HG03196 (cell line): ENCODE data around the gene HBG1.

Experiments
- ATAC-seq: cut with Tn5 transposase; IDR thresholded peaks from one replicate; pipeline ENCODE4 v1.9.1; 2021; ENCODE audit not compliant: unreplicated experiment

Gene HBG1

DNA sequence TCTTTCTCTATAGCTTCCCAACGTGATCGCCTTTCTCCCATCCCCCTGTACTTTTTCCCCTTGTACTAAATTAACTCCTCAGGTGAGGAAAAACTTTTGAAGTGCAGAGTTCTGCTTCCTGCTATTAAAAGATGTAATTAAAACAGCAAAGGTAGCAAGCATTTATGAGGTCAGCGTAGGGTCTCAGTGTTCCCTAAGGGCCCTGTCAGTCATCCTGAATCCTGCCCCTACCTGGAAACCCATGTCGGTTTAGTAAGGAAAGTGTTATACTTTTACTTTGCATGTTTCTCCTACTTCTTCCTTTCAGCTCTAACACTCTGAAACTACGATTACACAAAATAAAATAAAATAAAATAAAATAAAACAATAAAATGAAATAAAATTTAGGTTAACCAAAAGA is 21.5 kb downstream of the HBG1 start:
- ATAC-seq: no peak

DNA sequence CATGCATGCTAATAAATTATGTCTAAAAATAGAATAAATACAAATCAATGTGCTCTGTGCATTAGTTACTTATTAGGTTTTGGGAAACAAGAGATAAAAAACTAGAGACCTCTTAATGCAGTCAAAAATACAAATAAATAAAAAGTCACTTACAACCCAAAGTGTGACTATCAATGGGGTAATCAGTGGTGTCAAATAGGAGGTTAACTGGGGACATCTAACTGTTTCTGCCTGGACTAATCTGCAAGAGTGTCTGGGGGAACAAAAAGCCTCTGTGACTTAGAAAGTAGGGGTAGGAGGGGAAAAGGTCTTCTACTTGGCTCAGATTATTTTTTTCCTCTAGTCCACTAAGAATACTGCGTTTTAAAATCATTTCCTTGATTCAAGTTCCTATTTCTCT is 22.0 kb downstream of the HBG1 start:
- no peak for ATAC-seq

DNA sequence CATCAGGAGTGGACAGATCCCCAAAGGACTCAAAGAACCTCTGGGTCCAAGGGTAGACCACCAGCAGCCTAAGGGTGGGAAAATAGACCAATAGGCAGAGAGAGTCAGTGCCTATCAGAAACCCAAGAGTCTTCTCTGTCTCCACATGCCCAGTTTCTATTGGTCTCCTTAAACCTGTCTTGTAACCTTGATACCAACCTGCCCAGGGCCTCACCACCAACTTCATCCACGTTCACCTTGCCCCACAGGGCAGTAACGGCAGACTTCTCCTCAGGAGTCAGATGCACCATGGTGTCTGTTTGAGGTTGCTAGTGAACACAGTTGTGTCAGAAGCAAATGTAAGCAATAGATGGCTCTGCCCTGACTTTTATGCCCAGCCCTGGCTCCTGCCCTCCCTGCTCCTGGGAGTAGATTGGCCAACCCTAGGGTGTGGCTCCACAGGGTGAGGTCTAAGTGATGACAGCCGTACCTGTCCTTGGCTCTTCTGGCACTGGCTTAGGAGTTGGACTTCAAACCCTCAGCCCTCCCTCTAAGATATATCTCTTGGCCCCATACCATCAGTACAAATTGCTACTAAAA is 22.8 kb downstream of the HBG1 start, which contains the start of gene HBB:
TSS of gene HBB (minus strand) at position 340 of the 579 bp plus-strand sequence. CDS start at position 290, 50 bp downstream.
- no peak for ATAC-seq

DNA sequence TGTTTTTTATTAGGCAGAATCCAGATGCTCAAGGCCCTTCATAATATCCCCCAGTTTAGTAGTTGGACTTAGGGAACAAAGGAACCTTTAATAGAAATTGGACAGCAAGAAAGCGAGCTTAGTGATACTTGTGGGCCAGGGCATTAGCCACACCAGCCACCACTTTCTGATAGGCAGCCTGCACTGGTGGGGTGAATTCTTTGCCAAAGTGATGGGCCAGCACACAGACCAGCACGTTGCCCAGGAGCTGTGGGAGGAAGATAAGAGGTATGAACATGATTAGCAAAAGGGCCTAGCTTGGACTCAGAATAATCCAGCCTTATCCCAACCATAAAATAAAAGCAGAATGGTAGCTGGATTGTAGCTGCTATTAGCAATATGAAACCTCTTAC is 24.2 kb downstream of the HBG1 start:
- ATAC-seq: no peak

DNA sequence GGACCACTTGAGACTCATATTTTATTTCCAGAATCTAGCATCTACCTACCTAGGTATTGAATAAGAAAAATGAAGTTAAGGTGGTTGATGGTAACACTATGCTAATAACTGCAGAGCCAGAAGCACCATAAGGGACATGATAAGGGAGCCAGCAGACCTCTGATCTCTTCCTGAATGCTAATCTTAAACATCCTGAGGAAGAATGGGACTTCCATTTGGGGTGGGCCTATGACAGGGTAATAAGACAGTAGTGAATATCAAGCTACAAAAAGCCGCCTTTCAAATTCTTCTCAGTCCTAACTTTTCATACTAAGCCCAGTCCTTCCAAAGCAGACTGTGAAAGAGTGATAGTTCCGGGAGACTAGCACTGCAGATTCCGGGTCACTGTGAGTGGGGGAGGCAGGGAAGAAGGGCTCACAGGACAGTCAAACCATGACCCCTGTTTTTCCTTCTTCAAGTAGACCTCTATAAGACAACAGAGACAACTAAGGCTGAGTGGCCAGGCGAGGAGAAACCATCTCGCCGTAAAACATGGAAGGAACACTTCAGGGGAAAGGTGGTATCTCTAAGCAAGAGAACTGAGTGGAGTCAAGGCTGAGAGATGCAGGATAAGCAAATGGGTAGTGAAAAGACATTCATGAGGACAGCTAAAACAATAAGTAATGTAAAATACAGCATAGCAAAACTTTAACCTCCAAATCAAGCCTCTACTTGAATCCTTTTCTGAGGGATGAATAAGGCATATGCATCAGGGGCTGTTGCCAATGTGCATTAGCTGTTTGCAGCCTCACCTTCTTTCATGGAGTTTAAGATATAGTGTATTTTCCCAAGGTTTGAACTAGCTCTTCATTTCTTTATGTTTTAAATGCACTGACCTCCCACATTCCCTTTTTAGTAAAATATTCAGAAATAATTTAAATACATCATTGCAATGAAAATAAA is 24.8 kb downstream of the HBG1 start:
- ATAC-seq: no peak

DNA sequence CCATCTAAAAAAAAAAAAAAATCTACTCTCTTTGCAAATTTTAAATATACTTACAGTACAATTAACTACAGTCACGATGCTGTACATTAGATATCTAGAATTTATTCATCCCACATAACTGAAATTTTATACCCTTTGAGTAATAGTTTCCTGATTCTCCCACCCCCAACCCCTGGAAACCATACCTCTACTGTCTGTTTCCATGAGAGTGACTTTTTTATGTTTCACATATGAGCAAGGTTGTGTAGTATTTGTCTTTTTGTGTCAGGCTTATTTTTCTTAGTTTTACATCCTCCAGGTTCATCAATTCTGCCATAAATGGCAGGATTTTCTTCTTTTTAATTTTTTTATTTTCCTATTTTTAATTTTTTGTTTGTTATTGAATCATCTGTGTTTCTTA is 26.0 kb downstream of the HBG1 start:
- ATAC-seq: no peak

DNA sequence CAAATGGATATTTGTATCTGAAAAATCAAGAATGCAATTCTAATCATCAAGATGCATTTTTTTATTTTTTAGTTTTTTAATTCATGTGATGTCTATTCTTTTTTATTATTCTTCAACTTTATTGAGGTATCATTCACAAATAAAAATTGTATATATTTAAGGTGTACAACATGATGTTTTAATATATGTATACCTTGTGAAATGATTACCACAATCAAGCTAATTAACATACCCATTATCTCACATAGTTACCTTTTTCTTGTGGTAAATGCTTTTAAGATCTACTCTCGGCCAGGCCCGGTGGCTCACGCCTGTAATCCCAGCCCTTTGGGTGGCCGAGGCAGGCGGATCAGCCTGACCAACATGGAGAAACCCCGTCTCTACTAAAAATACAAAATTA is 26.5 kb downstream of the HBG1 start:
- no peak for ATAC-seq

DNA sequence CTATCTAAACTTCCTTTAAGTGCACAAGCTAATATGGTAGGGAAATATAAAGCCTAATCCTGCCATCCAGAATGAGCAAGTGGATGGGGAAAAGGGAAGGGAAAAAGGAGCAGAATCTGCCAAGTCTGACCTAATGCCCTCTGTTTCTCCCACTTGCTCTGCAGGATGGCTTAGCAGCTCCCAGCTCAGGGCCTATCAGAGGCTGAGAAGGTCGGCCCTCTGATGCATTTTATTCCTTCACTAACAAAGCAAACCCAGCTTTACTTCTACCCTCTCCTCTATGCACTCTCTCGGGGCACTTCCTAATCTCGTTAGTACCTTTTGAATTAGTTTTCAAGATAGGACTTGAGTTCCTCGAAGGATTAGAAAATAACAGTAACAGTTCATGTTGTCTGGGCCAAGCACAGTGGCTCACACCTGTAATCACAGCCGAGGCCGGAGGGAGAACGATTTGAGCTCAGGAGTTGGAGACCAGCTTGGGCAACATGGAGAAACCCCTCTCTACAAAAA is 39.2 kb downstream of the HBG1 start:
- ATAC-seq: no peak

DNA sequence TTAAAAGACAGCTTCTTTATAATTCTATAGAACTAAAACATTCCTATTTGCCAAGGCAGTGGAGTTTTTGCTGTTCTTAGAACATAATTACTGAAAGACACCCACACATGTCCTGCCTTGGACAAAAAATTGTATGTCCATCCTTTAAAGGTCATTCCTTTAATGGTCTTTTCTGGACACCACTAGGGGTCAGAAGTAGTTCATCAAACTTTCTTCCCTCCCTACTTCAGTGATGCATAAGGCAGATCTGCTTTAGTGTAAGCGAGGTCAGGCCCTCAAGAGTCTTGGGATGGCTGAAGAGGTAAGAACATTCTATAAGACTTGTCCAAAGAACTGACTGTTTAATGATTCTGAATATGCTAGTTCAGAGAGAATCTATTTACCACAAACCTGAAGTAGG is 44.9 kb downstream of the HBG1 start:
- no peak for ATAC-seq

DNA sequence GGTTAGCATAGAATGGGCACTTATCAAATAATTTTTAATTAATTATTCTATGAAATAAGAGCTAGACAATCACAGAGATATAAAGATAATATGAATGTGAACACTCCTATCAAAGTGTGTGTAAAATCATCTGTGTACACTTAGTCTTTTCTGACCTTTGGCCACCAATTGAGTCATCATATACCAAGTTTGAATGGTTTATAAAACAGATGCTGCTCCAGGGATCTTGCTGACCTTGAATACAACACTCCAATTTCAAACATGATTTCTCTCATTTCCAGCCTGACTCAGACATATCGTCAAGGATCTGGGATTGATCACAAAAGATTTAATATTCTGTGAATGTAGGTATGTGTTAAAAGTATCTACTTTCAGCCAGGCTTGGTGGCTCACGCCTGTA is 46.3 kb downstream of the HBG1 start:
- no peak for ATAC-seq

DNA sequence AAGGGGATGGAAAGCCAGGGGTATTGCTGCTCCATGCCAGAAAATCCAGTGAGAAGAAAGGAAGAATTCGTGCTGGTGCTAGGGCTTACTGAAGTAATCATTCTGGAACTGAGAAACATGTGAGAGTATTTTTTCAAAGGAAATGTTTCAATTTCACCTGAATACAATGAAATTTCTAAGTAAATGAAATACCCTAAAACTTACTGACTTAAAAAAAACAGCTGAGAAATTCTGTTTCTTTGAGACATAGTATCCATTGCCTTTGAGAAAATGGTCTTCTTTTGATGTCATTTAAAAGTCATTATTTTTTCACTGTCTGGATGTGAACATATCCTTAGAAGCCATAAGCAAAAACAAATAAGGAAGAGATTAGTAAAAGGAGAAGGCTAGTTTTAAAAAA is 49.1 kb downstream of the HBG1 start, which contains the start of gene OR51V1:
TSS of gene OR51V1 (minus strand) at position 101 of the 400 bp plus-strand sequence. CDS start at position 101, 0 bp downstream.
- no peak for ATAC-seq

DNA sequence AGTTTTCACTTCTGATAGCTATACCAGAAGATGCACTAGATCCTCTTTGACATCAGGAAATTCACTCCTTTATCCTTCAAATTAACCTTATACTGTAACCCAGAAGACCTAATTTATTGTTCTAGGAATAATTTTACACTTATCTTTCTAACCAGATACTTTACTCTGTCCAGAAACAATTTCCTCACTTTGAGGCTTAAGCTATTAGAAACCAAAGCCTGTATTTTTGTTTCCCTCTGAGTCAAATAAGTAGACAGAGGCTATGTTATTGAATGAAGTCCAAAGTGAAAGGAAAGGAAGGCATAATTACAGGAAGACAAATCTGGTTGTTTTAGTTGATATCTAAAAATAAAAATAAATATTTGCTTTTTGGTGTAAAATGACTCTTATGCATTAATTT is 51.4 kb downstream of the HBG1 start:
- ATAC-seq: no peak
